Measurements from ENCODE around the gene C1QA.

C1QA gene

GRCh38 chr1:22618056-22618455 lies 18.4 kb upstream of the C1QA start:
- H3K4me3 ChIP-seq (ENCODE audit: low read depth, low read length) = no peak overlapping the region
- DNase-seq (ENCODE audit: low read depth) = no peak
- no peak for TF ChIP-seq CTCF (IDR thresholded peaks at IDR 0.05; ENCODE audit: control insufficient read depth, extremely low read depth, insufficient read depth)

DNA sequence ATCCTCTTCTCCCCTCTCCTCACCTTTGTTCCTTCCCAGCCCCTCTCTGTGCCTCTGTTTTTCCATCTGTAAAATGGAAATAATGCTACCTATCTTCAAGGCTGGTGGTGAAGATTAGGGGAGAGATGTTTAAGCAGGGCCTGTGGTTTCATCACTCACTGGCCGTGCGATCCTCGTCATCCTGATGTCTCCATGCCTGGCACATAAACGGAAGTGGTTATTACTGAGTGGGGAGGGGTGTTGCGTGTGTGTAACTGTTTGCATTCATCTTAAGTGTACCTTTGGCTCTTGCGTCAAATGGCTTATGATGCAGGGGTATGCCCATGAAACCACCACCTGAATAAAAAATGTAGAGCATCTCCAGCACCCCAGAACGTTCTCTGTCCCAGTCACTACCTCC lies 17.2 kb upstream of the C1QA start:
- TF ChIP-seq CTCF (IDR thresholded peaks at IDR 0.05; ENCODE audit: control insufficient read depth, extremely low read depth, insufficient read depth) = no peak
- no peak overlapping the region for H3K4me3 ChIP-seq (ENCODE audit: low read depth, low read length)
- no peak for DNase-seq (ENCODE audit: low read depth)

DNA sequence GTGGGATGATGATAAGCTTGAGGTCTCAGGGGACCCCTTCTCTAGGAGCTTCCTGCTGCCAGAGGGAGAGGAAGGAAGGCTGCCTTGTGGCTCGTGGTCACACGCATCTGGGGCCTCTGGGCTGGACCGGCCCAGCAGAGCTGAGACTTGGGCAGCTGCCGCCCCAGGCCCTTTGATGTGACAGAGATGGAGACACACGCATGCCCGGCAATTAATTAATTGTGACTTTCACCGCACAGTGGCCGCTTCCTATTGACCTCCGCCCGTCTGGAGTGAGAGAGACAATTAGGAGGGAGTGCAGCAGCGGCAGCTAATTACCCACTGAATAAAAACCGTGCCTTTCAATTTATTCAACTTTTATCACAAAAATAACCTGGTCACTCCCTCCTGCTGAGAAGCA lies 16.6 kb upstream of the C1QA start:
- H3K4me3 ChIP-seq (ENCODE audit: low read depth, low read length) = no peak overlapping the region
- DNase-seq (ENCODE audit: low read depth) = no peak
- no peak for TF ChIP-seq CTCF (IDR thresholded peaks at IDR 0.05; ENCODE audit: control insufficient read depth, extremely low read depth, insufficient read depth)

- no peak for TF ChIP-seq CTCF (IDR thresholded peaks at IDR 0.05; ENCODE audit: control insufficient read depth, extremely low read depth, insufficient read depth)
- H3K4me3 ChIP-seq (ENCODE audit: low read depth, low read length) = no peak overlapping the region
- DNase-seq (ENCODE audit: low read depth) = no peak
These were observed 14.7 kb upstream of the C1QA start for GRCh38 chr1:22621761-22622160.

DNA sequence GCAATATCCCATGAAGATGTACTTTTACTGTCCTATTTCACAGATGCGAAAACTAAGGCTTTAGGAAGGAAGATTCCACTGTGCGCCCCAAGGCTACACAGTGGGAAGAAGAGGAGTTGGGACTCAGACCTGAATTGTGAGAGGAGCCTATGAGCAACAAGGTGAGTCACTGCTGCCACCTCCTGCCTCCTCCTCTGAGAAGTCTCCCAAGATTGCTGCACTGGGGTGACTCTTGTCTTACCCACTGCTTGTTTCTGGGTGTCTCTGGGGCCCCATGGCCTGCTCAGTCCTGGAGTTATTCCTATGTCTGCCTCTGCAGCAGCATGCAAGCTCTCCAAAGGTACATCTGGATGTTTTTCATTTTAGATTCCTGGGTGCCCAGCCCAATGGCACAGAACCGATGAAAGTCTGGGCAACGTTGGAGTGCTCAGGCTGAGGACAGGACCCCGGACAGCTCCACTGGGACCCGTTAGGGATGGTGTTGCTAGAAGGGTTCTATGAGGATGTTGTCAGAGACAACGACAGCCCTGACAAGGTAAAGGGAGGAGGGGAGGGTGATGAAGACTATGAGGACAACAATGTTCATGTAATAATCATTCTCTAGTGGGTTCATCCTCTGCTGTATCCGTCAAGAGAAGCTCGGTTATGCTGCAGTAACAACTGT lies 11.0 kb upstream of the C1QA start:
- H3K4me3 ChIP-seq (ENCODE audit: low read depth, low read length) = no peak overlapping the region
- TF ChIP-seq CTCF (IDR thresholded peaks at IDR 0.05; ENCODE audit: control insufficient read depth, extremely low read depth, insufficient read depth) = no peak
- DNase-seq (ENCODE audit: low read depth) = no peak

- TF ChIP-seq CTCF (IDR thresholded peaks at IDR 0.05; ENCODE audit: control insufficient read depth, extremely low read depth, insufficient read depth) = no peak
- no peak for DNase-seq (ENCODE audit: low read depth)
- H3K4me3 ChIP-seq (ENCODE audit: low read depth, low read length) = no peak overlapping the region
These were observed 9.9 kb upstream of the C1QA start for GRCh38 chr1:22626237-22627157.

All from LNCaP clone FGC (cell line).